ENCODE data around the gene CACNB3. TPM values are rescaled to one million over a fixed set of nuclear protein-coding genes. Genes with fewer than 3 reads are reported as not detected.

CACNB3 gene
- total and polyA plus RNA-seq, 12 donors = 2.2 to 13.5 (median 4.6) TPM

GRCh38 chr12:48781750-48782456 lies 36.4 kb upstream of the CACNB3 start:
- H3K4me1 ChIP-seq = peaks cover 33 to 98% (median 90%) of the 10 kb centered on the region in 9 donors
- H3K9me3 ChIP-seq = no peaks in the 10 kb centered on the region
- H3K4me3 ChIP-seq = peak overlapping the region in 1 of 10 donors; percentile 13
- DNase-seq (no peak), ATAC-seq (no peak)
- no peak for TF ChIP-seq CTCF (IDR thresholded peaks at IDR 0.05)
- peak overlapping the region in 9 of 10 donors; percentile 59 to 99 (median 97) for H3K27ac ChIP-seq
- no peaks in the 10 kb centered on the region for H3K27me3 ChIP-seq
- intact Hi-C loops (cut with DNase I) = no loop called here
- WGBS, 2 donors = 43 to 63% methylated on average over 9 of the region's 9 CpGs
- H3K36me3 ChIP-seq = peaks cover 0 to 31% (median 9%) of the 10 kb centered on the region in 9 donors

GRCh38 chr12:48782457-48783395 lies 35.6 kb upstream of the CACNB3 start:
- Histone ChIP-seq H3K36me3 (peaks cover 0 to 23% (median 4%) of the 10 kb centered on the region in 9 donors), H3K4me1 (peaks cover 33 to 98% (median 94%) of the 10 kb centered on the region in 9 donors), H3K27ac (peak overlapping the region in 7 of 10 donors; percentile 78 to 99 (median 97)), H3K27me3 (peaks cover 0 to 6% (median 0%) of the 10 kb centered on the region in 7 donors), H3K9me3 (no peaks in the 10 kb centered on the region), H3K4me3 (no peak overlapping the region)
- ATAC-seq = no peak
- WGBS, 2 donors = 69 to 83% methylated on average over 60 to 63 of the region's 63 CpGs
- intact Hi-C loops (cut with DNase I) = no loop called here
- TF ChIP-seq CTCF (IDR thresholded peaks at IDR 0.05) = no peak
- DNase-seq = no peak

- Histone ChIP-seq H3K27ac (peak overlapping the region in 8 of 10 donors; percentile 3 to 99 (median 97)), H3K36me3 (peaks cover 0 to 16% (median 4%) of the 10 kb centered on the region in 9 donors), H3K9me3 (no peaks in the 10 kb centered on the region), H3K4me1 (peaks cover 33 to 96% (median 90%) of the 10 kb centered on the region in 9 donors), H3K4me3 (no peak overlapping the region), H3K27me3 (peaks cover 0 to 13% (median 0%) of the 10 kb centered on the region in 7 donors)
- ATAC-seq (no peak), DNase-seq (no peak)
- TF ChIP-seq CTCF (IDR thresholded peaks at IDR 0.05) = no peak
- intact Hi-C loops (cut with DNase I) = no loop called here
- 88 to 90% methylated on average over 4 of the region's 4 CpGs for WGBS, 2 donors
Measured at GRCh38 chr12:48783432-48783831, 34.9 kb upstream of the CACNB3 start.

Measured in heart right ventricle (tissue), 16 donors.